HG02763 (cell line): ENCODE results near the gene LORICRIN.
"Not testable (repeated sequence)": the region's sequence is repeated elsewhere in the genome, so short reads cannot be mapped to it uniquely, and the experiment has no call there.

ENCODE experiments used
- ATAC-seq: cut with Tn5 transposase; IDR thresholded peaks from one replicate; pipeline ENCODE4 v1.9.1; 2021; ENCODE audit warnings: mild to moderate bottlenecking, moderate library complexity; ENCODE audit not compliant: unreplicated experiment

Gene LORICRIN, protein sequence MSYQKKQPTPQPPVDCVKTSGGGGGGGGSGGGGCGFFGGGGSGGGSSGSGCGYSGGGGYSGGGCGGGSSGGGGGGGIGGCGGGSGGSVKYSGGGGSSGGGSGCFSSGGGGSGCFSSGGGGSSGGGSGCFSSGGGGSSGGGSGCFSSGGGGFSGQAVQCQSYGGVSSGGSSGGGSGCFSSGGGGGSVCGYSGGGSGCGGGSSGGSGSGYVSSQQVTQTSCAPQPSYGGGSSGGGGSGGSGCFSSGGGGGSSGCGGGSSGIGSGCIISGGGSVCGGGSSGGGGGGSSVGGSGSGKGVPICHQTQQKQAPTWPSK

DNA sequence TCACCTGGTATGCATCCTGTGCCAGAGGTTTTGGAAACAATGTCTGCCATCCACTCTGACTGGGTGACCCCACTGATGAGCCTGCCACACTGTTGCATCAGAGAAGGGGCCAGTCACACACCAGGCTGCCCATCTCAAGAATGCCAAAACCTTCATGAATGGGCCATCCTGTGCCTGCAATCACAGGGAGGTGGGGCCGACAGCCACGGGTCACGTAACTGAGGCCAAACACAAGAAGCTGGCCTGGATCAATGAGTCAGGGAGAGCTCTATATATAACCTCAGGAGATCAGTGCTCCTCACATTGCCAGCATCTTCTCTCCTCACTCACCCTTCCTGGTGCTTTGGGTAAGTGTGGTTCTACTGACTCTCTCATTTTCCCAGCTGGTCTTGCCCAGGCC lies at the start of gene LORICRIN:
TSS of gene LORICRIN (plus strand) at position 301 of the 400 bp plus-strand sequence. CDS start 1,263 bp downstream, outside the sequence.
- ATAC-seq: no peak

DNA sequence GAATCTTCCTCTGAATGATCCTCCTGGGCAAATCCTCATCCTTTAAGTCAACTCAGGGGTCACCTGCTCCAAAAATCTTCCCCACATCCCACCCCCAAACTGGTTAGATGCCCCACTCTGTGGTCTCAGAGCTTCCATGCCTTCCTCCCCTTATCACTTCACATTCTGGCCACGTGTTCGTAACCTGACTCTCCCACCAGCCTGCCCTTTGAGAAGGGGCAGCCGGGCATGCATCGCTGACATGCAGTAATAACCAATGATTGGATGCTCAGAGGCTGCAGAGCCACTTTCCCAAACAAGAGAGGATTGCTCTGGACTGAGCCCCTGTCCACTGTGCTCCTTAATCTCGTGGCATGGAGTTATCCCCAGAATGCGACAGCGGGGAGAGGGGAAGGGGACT lies 49.3 kb upstream of the LORICRIN start:
- ATAC-seq: no peak

DNA sequence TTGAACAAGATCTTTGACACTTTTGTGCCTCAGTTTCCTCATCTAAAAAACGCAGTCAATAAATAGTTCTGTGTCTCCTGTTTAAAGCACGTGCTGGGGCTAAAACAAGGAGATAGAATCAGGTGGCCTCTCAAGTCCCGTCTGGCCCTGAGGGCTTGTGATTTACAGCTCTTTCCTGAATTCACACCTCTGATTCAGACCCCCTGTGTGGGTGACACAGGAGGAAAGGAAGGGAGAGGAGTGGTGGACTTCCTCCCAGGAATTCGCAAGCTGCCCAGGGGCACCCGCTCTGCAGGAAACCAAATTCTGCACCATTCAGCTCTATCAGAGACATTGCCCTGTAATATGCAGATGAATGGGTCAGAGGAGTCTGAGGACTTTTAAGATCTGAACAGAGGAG lies 47.3 kb upstream of the LORICRIN start:
- no peak for ATAC-seq

DNA sequence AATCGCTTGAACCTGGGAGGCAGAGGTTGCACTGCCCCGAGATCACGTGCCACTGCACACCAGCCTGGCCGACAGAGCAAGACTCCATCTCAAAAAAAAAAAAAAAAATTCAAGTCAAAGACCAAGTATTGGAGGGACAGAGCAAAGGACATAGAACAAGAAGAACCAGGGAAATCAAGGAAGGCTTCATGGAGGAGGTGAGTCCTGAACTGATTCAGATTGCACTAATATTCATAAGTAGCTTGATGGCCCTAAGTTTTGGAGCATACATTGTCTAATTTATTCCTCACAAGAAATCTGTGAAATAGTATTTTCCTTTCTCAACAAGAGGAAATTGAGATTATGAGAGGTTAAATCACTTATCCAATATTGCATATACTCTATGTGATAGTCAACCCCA lies 46.0 kb upstream of the LORICRIN start:
- no peak for ATAC-seq

DNA sequence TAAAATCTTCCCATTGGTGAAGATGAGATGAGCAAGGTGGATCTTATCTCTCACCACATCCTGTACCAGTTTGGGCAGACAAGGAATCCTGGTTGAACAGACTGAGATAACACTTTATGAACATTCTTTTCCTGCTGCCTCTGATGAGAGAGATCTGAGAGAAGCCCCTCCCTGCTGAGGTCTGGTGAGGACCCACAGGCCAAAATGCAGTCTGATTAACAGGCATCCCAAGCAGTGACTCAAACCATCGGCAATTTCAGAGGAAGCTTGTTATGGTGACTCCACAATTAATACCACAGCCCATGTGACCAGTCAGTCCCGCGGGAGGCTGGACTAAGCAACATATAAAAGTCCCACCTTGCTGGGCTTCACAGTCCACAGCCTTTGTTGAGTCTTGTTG lies 42.3 kb upstream of the LORICRIN start, which contains the start of gene PRR9:
TSS of gene PRR9 (plus strand) at position 373 of the 400 bp plus-strand sequence. CDS start 561 bp downstream, outside the sequence.
- ATAC-seq: no peak

DNA sequence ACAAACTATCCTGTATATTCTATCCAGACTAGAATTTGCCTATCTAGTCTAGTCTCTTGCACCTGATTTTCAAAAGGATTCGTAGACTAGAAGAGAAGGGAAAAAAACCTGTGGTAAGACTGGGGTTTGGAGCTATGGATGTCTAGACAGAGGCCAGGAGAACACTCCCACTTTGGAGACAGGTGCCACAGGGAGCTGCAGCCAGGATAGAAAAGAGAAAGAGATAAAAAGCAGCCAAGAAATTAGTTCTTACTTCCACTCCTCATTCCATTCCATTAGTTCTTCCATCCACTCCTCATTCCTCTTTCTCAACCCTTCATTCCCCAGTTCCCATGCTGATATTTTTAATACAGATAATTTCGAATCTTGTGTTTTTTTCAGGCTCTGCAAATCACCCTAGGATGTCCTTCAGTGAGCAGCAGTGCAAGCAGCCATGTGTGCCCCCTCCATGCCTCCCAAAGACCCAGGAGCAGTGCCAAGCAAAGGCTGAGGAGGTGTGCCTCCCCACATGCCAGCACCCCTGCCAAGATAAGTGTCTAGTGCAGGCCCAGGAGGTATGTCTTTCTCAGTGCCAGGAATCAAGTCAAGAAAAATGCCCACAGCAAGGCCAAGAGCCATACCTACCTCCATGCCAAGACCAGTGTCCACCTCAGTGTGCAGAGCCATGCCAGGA lies 41.6 kb upstream of the LORICRIN start:
- ATAC-seq: no peak

DNA sequence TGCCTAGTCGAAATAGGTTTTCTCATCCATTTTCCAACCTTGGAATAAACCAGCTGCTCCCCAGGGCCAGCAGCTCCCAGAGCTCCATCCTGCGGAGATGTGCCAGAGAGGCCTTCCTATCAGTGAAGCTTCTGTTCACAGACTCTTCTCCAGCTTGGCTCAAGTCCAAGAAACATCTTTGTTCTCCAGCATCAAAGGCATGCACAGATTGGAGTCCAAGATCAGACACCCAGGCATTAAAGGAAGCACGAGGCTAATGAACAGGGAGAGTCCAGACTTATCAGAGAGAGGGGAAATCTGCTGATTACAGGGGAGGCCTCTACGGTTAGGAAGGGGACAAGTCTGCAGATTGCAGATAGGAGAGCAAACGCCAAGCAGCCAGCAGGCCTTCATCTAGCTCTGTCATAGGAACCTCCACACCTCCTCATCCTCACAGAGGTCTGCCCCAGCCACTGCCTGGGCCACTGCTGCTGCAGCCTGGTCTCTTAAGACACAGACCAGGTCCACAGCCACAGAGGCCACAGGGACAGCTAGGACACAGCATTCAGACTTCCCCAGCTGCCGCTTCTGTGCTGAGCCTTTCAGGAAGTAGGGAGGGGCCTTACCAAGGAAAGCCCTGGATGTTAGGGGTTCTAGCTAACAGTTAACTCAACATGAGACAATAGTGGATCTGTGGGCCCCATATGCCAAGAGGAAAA lies 38.7 kb upstream of the LORICRIN start:
- ATAC-seq: no peak

DNA sequence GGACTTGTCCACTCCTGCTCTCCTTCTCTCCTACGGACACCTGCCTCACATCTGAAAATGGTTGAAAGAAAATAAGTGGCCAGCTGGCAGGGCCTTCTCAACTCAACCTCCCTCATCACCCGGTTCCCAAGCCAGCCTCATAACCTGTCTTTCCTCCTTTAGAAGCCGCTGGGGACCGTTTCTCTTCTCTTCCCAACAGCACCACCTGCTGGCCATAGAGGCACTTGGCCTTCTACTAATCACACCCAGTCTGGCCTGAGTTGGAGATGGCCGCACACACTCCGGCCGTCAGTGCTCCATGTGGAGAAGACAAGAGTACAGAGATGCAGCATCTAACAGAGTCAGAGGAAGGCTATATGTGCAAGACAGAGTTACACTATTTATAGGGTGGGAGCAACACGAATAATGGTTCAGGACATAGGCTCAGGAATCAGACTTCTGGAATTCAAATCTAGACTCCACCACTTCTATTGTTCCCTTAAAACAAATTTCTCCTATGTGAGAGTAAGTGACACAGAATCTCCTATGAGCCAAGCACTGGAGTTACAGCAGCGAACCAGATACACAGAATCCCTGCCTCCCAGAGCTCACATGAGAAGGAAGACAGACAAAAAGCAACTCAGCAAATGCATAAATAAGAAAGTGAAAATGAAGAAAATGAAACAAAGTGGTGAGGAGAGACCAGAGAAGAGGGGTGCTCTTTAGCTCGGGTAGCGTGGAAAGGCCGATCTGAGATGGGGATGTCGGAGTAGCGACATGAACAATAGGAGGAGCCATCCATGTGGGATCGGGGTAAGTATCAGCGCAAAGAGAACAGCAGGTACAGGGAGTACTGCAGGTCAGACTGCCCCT lies 36.2 kb upstream of the LORICRIN start:
- not testable (repeated sequence) for ATAC-seq

DNA sequence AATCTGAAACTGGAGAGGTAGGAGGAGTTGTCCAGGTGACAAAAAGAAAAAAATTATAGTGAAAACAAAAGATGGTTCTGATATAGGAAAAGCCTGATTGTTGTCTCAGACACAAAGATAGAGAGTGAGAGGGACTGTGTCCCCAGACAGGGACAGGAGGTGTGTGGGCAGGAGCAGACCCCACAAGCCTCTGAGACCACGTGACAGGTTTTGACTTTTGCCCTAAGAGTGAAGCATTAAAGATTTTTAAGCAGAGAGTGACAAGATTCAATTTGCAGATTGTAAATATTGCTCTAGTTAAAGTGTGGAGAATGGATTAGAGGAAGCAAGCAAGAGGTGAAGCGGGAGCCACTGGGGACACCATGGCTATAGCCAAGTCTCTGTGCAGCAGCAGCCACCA lies 31.7 kb upstream of the LORICRIN start:
- no peak for ATAC-seq

DNA sequence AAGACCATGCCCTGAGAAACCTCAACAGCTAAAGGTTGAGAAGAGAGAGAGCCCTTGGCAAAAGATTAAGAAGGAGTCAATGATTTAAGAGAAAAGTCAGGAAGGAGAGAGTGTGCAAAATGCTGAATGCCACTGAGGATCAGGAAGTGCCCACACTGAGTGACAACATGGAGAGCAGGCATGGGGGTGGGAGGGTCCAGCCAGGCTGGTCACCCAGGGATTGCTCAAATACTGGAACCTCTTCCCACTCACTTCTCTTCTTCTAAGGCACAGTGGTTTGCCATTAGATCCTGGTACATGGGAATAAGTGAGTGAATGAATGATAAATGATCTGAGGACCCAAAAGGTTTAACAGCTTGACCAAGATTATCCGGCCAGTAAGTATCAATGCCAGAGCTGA lies 31.0 kb upstream of the LORICRIN start:
- no peak for ATAC-seq

DNA sequence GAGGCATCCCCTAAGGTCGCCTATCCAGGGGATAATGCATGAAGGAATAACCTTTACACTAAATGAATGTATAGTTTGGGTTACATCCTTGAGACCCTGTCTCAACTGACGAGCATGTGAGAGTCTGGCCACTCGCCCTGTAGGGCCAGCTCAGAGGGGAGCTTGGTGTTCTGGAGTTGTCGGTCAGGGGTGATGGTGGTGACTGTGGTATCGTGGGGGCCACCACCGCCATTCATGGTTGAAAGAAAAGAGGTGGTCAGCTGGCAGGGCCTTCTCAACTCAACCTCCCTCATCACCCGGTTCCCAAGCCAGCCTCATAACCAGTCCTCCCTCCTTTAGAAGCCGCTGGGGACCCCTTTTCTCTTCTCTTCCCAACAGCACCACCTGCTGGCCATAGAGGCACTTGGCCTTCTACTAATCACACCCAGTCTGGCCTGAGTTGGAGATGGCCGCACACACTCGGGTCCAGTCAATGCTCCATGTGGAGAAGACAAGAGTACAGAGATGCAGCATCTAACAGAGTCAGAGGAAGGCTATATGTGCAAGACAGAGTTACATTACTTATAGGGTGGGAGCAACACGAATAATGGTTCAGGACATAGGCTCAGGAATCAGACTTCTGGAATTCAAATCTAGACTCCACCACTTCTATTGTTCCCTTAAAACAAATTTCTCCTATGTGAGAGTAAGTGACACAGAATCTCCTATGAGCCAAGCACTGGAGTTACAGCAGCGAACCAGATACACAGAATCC lies 30.2 kb upstream of the LORICRIN start:
- not testable (repeated sequence) for ATAC-seq

DNA sequence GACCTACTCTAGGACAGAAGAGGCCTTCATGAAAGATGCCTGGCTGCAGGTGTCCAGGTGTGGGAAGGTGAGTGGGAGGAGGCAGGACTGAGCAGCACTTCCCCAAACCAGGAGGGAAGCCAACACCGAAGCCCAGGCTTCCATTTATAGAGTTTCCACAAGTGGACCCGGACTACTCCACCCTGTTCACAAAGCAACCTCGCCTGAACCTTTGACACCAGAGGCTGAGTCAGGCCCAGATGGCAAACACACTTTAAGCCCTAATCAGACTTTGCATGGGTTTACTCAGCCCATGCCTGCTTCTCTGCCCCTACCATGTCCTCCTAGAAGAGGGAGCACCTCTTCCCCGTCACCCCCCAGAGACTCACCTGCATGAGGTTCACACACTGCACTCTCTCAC lies 28.1 kb upstream of the LORICRIN start:
- ATAC-seq: no peak

DNA sequence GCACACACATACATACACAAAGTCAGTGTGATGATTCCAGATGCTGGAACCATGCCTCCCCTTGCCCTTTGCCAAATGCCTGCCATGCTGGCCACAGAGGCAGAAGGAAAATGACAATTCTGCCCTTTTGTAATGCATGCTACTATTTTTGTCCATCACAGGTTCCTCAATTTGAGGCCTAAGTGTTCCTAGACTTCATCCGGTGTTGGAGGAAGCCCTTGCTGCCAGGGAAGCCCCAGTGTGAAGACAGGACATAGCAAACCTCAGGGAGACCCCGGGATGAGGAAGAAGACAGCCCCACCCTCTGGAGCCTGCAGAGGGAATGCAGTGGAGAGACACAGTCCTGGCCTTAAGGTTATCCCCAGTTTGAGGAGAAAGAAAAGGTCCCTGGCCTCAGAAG lies 27.7 kb upstream of the LORICRIN start:
- ATAC-seq: no peak

DNA sequence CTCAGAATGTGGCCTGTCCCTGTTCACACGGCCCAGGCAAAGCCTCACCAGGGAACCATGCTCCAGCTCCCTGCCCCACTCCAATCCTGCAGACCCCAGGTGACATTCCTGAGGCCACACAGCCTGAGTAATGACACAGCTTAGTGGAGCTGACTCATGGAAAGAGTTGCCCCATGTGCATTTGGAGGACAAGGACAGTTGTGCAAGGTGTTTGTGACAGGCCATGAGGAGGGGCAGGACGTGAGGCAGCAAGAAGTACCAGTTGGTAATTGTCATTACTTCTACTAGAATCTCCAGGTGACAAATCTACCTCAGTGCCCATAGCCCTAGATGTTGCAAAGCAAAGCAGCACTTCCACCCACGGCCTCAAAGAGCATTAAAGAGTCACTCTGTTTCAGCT lies 26.9 kb upstream of the LORICRIN start:
- no peak for ATAC-seq

DNA sequence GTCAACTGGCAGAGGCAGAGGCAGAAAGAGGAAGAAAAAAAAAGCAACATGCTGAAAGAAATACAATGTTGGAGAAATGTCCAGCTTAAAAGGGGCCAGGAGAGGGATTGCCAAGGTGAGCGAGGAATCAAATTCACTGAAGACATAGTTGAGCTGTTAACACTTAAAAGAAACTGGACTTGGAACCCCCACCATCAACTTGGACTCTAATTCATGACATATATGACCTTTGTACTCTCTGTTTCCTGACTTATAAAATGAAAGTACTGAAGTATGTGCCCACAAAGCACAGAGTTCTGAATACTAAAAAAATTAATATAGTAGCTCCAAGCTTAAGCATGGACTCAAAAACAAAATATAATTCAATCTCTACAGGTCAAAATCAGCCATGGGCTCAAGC lies 26.0 kb upstream of the LORICRIN start:
- ATAC-seq: no peak

DNA sequence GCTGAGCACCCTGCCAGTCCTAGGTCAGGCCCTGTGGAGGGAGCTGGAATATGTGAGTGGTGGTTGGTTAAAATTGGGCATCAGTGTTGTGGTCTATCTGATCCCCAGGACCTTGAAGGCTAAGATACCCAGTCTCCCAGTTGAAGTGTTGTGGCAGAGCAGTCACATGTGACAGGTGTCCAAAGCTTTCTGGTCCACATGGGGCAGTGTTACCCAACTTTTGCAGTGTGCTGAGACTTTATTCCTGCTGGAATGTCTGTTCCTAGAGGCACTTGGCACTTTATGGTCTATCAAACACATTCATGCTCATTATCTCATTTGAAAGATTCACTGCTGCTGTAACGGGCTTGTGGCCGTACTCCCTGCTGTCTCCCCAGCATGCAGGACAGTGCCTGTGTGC lies 21.0 kb upstream of the LORICRIN start:
- no peak for ATAC-seq

DNA sequence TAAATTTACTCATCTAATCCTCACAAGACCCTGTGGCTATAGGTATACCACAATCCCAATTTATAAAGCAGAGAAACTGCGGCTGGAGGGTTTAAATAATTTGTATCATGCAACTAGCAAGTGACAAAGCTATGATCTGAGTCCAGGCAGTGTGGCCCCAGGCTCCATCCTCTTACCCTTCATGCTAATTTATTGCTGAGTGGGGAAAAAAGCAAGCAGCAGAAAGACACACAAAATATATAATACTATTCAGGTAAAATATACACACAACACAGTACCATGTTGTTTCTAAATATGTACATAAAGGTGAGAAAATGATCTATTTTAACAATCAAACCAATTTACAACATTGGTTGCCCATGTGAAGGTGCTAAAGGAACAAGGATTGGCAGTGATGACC lies 17.3 kb upstream of the LORICRIN start:
- no peak for ATAC-seq

DNA sequence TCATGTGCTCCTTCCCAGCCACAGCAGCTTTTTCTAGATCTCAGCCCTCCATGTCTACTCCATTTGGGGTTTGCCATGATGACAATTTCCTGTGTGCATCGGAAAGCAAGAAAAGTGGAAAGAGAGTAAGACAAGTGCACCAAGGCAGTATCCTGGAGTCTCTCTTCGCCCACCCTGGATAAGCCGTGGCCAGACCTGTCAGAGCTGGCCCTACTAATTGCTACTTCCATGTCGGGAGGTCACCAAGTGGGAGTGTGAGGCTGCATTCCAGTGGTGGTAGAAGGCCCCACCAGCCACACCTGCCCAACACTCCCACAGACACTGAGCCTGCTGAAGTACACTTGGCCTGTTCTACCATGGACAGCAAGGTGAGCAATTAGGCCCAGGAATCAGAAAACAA lies 14.0 kb upstream of the LORICRIN start:
- ATAC-seq: no peak

DNA sequence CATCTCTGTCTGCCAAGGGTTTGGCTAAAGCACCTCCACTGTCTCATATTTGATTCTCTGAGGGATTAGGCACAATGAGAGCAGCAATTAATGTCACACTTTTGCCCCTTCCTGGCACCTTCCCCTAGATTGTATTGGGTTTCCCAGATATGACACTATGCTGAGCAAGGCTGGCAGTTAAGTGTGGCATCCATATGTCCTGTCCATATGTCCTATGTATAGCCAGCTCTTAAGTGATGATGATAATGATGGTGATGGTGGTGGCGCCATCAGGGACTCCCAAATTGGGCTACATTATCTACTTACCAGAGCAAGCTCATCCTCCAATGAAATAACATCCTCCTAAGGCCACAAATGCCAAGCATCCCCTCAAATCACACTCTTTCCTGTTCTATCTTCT lies 13.5 kb upstream of the LORICRIN start:
- no peak for ATAC-seq

DNA sequence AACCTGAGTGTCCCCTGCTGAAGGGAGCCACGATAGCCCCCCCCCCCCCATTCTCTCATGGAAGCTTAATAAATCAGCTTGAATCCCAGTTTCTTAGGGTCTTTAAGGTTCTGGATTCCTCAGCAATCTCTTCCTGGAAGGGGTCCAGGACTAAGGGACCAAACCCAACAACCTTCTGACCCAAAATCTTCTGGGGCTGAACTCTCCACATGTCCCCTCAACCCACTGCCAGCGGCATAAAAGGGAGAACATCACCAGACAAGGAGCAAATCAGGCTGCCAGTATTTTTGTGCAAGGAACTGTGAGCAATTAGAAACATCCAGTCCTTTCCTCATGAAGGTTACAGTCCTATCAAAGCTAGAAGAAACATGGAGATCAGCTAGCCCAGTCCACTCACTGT lies 12.7 kb upstream of the LORICRIN start:
- no peak for ATAC-seq
